Cardiac muscle cell (in vitro differentiated cells and primary cell): Measurements from ENCODE around the gene COQ3. TPM values are rescaled to one million over a fixed set of nuclear protein-coding genes. Genes with fewer than 3 reads are reported as not detected.

Experiments
- DNase-seq, 2 donors: peaks; one replicate each; pipeline versions ENCODE4 v3.0.0 to v3.0.0-alpha.2; 2010 to 2017; ENCODE audit warnings: low read depth in 1 of 2, low spot score in 1 of 2
- H3K27ac ChIP-seq: fragments of 200-600 bp; sonication (generic); 2 replicates; pipeline ENCODE4 v1.5.1; 2016
- H3K27me3 ChIP-seq: fragments of 200-600 bp; sonication (generic); 2 replicates; pipeline ENCODE4 v1.6.0; 2016; ENCODE audit warnings: control low read depth
- H3K36me3 ChIP-seq: fragments of 200-600 bp; sonication (generic); 2 replicates; pipeline ENCODE4 v1.5.1; 2016; ENCODE audit warnings: control low read depth
- H3K4me1 ChIP-seq: fragments of 200-600 bp; sonication (generic); 2 replicates; pipeline ENCODE4 v1.8.1; 2017; ENCODE audit warnings: low read depth, mild to moderate bottlenecking, mixed run types
- H3K4me3 ChIP-seq: fragments of 200-600 bp; sonication (generic); 2 replicates; pipeline ENCODE4 v1.5.1; 2016; ENCODE audit warnings: mild to moderate bottlenecking
- H3K9me3 ChIP-seq: fragments of 200-600 bp; sonication (generic); 2 replicates; pipeline ENCODE4 v1.5.1; 2017; ENCODE audit warnings: low read depth, mild to moderate bottlenecking, control low read depth
- CTCF ChIP-seq: IDR thresholded peaks from 2 replicates; pipeline ENCODE4 v1.5.1; 2012; ENCODE audit warnings: low read depth, mild to moderate bottlenecking, low read length
- polyA plus RNA-seq: library from polyadenylated mRNA; unstranded; fragments of >200 nt; fragmentation: Nextera tagmentation; extraction: Ambion mirVana; gene quantifications from 2 replicates; pipeline ENCODE4 v1.2.1, GENCODE V29; 2016
- total RNA-seq: library from RNA; depleted of rRNA; stranded (reverse); fragments of >200 nt; gene quantifications from 2 replicates; pipeline ENCODE4 v1.2.3, GENCODE V29; 2016

The COQ3 gene
- total and polyA plus RNA-seq, 2 experiments from 2014 or later: 5.1 to 15.4 TPM

DNA sequence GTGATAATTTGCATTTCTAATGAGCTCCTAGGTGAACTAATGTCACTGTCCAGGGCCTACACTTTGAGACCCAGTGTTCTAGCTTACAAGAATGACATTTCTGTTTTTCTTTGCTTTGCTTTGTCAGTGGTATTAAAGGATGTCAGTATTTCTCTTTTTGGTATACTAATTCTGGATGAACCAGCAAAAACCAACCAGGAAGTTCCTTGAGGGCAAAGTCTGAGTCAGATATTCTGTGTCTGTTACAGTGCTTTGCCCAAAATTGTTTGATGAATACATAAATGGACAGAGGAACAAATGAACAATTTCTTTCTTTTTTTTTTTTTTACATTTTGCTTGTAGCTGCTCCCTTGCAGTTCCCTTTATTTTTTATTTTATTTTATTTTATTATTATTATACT lies 15.4 kb downstream of the COQ3 start:
- H3K27ac ChIP-seq: no peak overlapping the region
- no peak overlapping the region for H3K4me3 ChIP-seq
- no peaks in the 10 kb centered on the region for H3K27me3 ChIP-seq
- no peaks in the 10 kb centered on the region for H3K36me3 ChIP-seq
- H3K4me1 ChIP-seq: no peaks in the 10 kb centered on the region
- TF ChIP-seq CTCF: no peak
- no peak for DNase-seq
- H3K9me3 ChIP-seq: no peaks in the 10 kb centered on the region

- H3K9me3 ChIP-seq: no peaks in the 10 kb centered on the region
- no peak overlapping the region for H3K27ac ChIP-seq
- H3K36me3 ChIP-seq: no peaks in the 10 kb centered on the region
- no peak for TF ChIP-seq CTCF
- H3K27me3 ChIP-seq: no peaks in the 10 kb centered on the region
- no peak overlapping the region for H3K4me3 ChIP-seq
- DNase-seq: no peak
- no peaks in the 10 kb centered on the region for H3K4me1 ChIP-seq
These were observed 24.5 kb downstream of the COQ3 start for GRCh38 chr6:99369533-99369932.

DNA sequence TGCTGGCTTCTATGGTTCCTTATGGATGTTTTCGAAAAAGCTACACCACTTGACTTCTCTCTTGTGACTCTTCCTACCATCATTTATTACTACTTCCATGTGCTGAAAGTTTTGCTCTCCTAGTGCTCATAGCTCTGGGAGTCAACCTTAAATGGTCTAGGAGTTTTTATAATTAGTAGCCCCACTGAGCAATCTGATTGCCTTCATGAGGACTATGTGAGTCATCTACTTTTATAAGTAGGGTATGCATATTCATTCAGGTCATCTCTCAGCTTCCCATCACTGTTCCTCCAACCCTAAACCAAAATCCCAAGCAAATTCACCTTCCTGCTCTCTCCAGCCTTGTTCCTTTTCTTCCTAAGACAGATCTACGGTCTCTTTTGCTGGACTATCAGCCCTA lies 27.1 kb downstream of the COQ3 start:
- no peaks in the 10 kb centered on the region for H3K27me3 ChIP-seq
- H3K4me1 ChIP-seq: no peaks in the 10 kb centered on the region
- H3K36me3 ChIP-seq: no peaks in the 10 kb centered on the region
- DNase-seq: no peak
- H3K4me3 ChIP-seq: no peak overlapping the region
- TF ChIP-seq CTCF: no peak
- H3K9me3 ChIP-seq: no peaks in the 10 kb centered on the region
- no peak overlapping the region for H3K27ac ChIP-seq

- Histone ChIP-seq H3K4me1 (no peaks in the 10 kb centered on the region), H3K27me3 (no peaks in the 10 kb centered on the region), H3K4me3 (no peak overlapping the region), H3K9me3 (no peaks in the 10 kb centered on the region), H3K36me3 (no peaks in the 10 kb centered on the region), H3K27ac (no peak overlapping the region)
- DNase-seq: no peak
- TF ChIP-seq CTCF: no peak
These were observed 30.0 kb downstream of the COQ3 start for GRCh38 chr6:99364026-99364425.

DNA sequence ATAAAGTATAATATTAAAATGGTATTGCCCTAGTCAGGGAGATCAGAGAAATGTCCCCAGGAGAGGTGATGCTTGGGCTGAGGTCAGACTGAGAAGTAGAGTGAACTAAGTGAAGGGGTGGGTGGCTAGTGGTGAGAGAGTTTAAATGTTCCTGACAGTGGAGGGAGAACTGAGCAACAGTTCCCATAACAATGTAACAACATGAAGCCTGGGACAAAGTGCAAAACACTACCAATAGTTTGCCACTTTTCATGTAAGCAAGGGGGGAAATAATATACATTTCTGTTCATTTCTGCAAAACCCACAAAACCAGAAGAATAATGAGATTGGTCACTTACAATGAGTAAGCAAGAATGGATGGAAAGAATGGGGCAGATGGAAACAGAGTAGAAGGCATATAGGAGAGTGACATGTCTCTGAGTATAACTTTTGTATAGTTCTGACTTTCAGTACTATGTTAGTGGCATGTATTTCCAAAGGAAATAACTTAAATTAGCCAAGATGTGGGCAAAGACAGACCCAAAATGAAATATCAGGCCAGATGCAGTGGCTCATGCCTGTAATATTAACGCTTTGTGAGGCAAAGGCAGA lies 31.2 kb downstream of the COQ3 start:
- DNase-seq: no peak
- Histone ChIP-seq H3K4me3 (no peak overlapping the region), H3K27me3 (no peaks in the 10 kb centered on the region), H3K9me3 (no peaks in the 10 kb centered on the region), H3K4me1 (no peaks in the 10 kb centered on the region), H3K36me3 (no peaks in the 10 kb centered on the region), H3K27ac (no peak overlapping the region)
- no peak for TF ChIP-seq CTCF

DNA sequence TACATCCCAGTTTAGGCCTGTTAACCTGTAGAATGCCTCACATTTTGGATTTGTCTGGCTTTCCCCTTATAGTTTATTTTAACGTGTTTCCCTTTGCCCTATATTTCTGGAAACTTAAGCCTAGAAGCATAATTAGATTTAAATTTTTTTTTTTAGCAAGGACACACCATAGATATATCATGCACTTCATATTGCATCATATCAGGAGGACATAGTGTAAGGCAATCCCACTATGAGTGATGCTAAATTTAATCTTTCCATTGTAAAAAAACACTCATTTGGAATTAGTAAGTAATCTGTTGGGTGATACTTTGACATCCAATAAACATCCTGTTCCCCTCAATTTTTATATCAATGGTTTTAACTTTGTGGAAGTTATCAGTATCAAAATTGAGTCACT lies 34.2 kb downstream of the COQ3 start:
- Histone ChIP-seq H3K4me3 (no peak overlapping the region), H3K27ac (no peak overlapping the region), H3K4me1 (no peaks in the 10 kb centered on the region), H3K36me3 (no peaks in the 10 kb centered on the region), H3K27me3 (peaks cover under 1% of the 10 kb centered on the region), H3K9me3 (no peaks in the 10 kb centered on the region)
- DNase-seq: no peak
- no peak for TF ChIP-seq CTCF
